Right forelimb (tissue), 1 donor: ENCODE measurements around the gene DPY19L3.

ENCODE experiments used
- DNase-seq: peaks from one replicate; pipeline ENCODE4 v3.0.0-alpha.2; 2018

Gene DPY19L3

DNA sequence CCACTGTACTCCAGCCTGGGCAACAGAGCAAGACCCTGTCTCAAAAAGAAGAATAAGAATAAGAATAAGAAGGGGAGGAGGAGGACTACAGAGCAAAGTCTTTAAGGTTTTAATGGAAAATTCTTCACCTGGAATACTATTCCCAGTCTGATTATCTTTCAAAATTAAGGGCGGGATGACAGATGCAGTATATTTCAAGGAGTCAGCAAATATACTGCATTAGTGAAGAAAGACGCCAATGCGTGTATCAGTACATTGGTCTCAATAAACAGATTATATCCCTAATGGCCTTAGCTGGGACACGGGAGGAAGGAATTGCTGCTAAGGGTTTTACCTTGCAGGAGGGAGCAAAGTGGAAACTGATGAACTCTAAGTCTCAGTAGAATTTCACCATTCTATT is 121.3 kb downstream of the DPY19L3 start:
- no peak for DNase-seq

DNA sequence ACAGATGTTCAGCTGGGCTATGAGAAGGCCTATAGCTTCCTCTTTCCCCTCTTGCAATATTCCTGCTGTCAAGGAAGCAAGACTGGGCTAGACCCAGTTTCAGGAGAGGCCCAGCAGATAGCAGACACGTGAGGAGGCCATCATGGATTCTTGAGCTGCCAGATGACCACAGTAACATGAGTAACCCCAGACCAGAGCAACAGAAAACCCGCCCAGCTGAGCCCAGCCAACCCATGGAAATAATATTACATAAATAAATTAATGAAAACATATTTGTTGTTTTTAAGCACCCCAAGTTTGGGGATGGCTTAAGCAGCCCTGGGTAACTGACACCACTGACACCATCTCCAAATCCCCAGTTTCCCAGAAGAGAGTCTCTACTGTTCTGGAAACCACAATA is 125.2 kb downstream of the DPY19L3 start:
- no peak for DNase-seq

DNA sequence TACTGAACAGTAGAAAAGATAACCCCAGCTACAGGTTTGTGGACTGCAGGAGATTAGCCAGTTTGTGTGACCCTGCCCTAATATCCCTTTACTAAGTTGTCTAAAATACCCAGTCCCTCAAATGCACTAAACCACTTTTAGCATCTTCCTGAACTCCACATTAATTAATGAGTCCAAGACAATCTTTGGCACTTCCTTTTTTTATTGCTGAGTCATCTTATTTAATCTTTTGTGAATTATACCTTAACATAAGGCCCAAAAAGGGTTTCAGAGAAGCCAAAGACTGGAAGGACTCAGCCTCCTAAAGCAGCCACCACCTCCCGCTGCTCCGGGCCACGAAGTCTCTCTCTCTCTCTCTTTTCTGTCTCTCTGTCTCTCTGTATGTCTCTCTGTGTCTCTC is 126.7 kb downstream of the DPY19L3 start:
- DNase-seq, result no peak
